ENCODE results near the gene SUPT3H.

SUPT3H gene

GRCh38 chr6:45174045-45174444 lies 203.7 kb downstream of the SUPT3H start:
- Histone ChIP-seq H3K4me1 (ENCODE audit: control insufficient read depth, low read depth, low read length) (no peaks in the 10 kb centered on the region), H3K79me2 (ENCODE audit: control insufficient read depth, insufficient read depth, low read length) (no peaks in the 10 kb centered on the region), H3K27me3 (ENCODE audit: insufficient read depth, low read length, poor library complexity) (no peaks in the 10 kb centered on the region), H4K5ac (ENCODE audit: low read length) (no peak overlapping the region), H3K56ac (ENCODE audit: low read length) (no peak overlapping the region), H3K4me2 (ENCODE audit: low read length) (no peak overlapping the region), H3K79me1 (ENCODE audit: low read length) (no peaks in the 10 kb centered on the region), H3K23ac (ENCODE audit: low read length) (no peak overlapping the region), H3K4ac (ENCODE audit: low read depth, low read length) (no peak overlapping the region), H3K4me3 (ENCODE audit: low read length) (no peak overlapping the region), H3K36me3 (ENCODE audit: control insufficient read depth, insufficient read depth, low read length) (no peaks in the 10 kb centered on the region), H2BK120ac (ENCODE audit: low read depth, low read length) (no peak overlapping the region), H3K18ac (ENCODE audit: low read length) (no peak overlapping the region), H3K27ac (ENCODE audit: low read depth, low read length) (no peak overlapping the region), H2BK15ac (replicated peaks; ENCODE audit: low read depth) (no peak overlapping the region), H2BK5ac (ENCODE audit: low read length) (no peak overlapping the region), H3K9ac (ENCODE audit: low read length) (no peak overlapping the region), H4K8ac (ENCODE audit: low read depth, low read length) (no peak overlapping the region), H2AK5ac (ENCODE audit: low read length) (no peak overlapping the region)
- no CpG with 5 or more reads among the region's 3 CpGs for WGBS (ENCODE audit: extremely low coverage, insufficient coverage, low lambda C conversion rate)
- no peak for DNase-seq

GRCh38 chr6:45171380-45171779 lies 206.4 kb downstream of the SUPT3H start:
- no CpG with 5 or more reads among the region's 1 CpG for WGBS (ENCODE audit: extremely low coverage, insufficient coverage, low lambda C conversion rate)
- DNase-seq: no peak
- H3K27me3 ChIP-seq (ENCODE audit: insufficient read depth, low read length, poor library complexity): no peaks in the 10 kb centered on the region

GRCh38 chr6:45170309-45170708 lies 207.4 kb downstream of the SUPT3H start:
- no CpG with 5 or more reads among the region's 2 CpGs for WGBS (ENCODE audit: extremely low coverage, insufficient coverage, low lambda C conversion rate)
- Histone ChIP-seq H3K23ac (ENCODE audit: low read length) (no peak overlapping the region), H4K8ac (ENCODE audit: low read depth, low read length) (no peak overlapping the region), H4K5ac (ENCODE audit: low read length) (no peak overlapping the region), H2BK15ac (replicated peaks; ENCODE audit: low read depth) (no peak overlapping the region), H3K27me3 (ENCODE audit: insufficient read depth, low read length, poor library complexity) (no peaks in the 10 kb centered on the region), H2BK120ac (ENCODE audit: low read depth, low read length) (no peak overlapping the region), H3K36me3 (ENCODE audit: control insufficient read depth, insufficient read depth, low read length) (no peaks in the 10 kb centered on the region), H3K4me3 (ENCODE audit: low read length) (no peak overlapping the region), H3K4me1 (ENCODE audit: control insufficient read depth, low read depth, low read length) (no peaks in the 10 kb centered on the region), H2AK5ac (ENCODE audit: low read length) (no peak overlapping the region), H3K4ac (ENCODE audit: low read depth, low read length) (no peak overlapping the region), H3K79me1 (ENCODE audit: low read length) (no peaks in the 10 kb centered on the region), H3K18ac (ENCODE audit: low read length) (no peak overlapping the region), H3K4me2 (ENCODE audit: low read length) (no peak overlapping the region), H3K56ac (ENCODE audit: low read length) (no peak overlapping the region), H2BK5ac (ENCODE audit: low read length) (no peak overlapping the region), H3K9ac (ENCODE audit: low read length) (no peak overlapping the region), H3K27ac (ENCODE audit: low read depth, low read length) (no peak overlapping the region), H3K79me2 (ENCODE audit: control insufficient read depth, insufficient read depth, low read length) (no peaks in the 10 kb centered on the region)
- DNase-seq: no peak

More at GRCh38 chr6:45171380-45171779, 206.4 kb downstream of the SUPT3H start:
- no peak overlapping the region for H2BK5ac ChIP-seq (ENCODE audit: low read length)
- H3K27ac ChIP-seq (ENCODE audit: low read depth, low read length): no peak overlapping the region
- no peaks in the 10 kb centered on the region for H3K36me3 ChIP-seq (ENCODE audit: control insufficient read depth, insufficient read depth, low read length)
- H3K56ac ChIP-seq (ENCODE audit: low read length): no peak overlapping the region
- no peak overlapping the region for H3K18ac ChIP-seq (ENCODE audit: low read length)
- H3K4ac ChIP-seq (ENCODE audit: low read depth, low read length): no peak overlapping the region
- no peak overlapping the region for H2BK15ac ChIP-seq (replicated peaks; ENCODE audit: low read depth)
- H3K79me2 ChIP-seq (ENCODE audit: control insufficient read depth, insufficient read depth, low read length): no peaks in the 10 kb centered on the region
- H2BK120ac ChIP-seq (ENCODE audit: low read depth, low read length): no peak overlapping the region
- H4K5ac ChIP-seq (ENCODE audit: low read length): no peak overlapping the region
- no peak overlapping the region for H2AK5ac ChIP-seq (ENCODE audit: low read length)
- no peak overlapping the region for H3K4me2 ChIP-seq (ENCODE audit: low read length)
- no peak overlapping the region for H3K4me3 ChIP-seq (ENCODE audit: low read length)
- no peak overlapping the region for H3K9ac ChIP-seq (ENCODE audit: low read length)
- H3K79me1 ChIP-seq (ENCODE audit: low read length): no peaks in the 10 kb centered on the region
- no peak overlapping the region for H4K8ac ChIP-seq (ENCODE audit: low read depth, low read length)
- no peak overlapping the region for H3K23ac ChIP-seq (ENCODE audit: low read length)
- no peaks in the 10 kb centered on the region for H3K4me1 ChIP-seq (ENCODE audit: control insufficient read depth, low read depth, low read length)

- H2BK120ac ChIP-seq (ENCODE audit: low read depth, low read length): no peak overlapping the region
- H3K27ac ChIP-seq (ENCODE audit: low read depth, low read length): no peak overlapping the region
- WGBS (ENCODE audit: extremely low coverage, insufficient coverage, low lambda C conversion rate): no CpG with 5 or more reads among the region's 2 CpGs
- no peaks in the 10 kb centered on the region for H3K36me3 ChIP-seq (ENCODE audit: control insufficient read depth, insufficient read depth, low read length)
- no peak overlapping the region for H3K4ac ChIP-seq (ENCODE audit: low read depth, low read length)
- H3K9ac ChIP-seq (ENCODE audit: low read length): no peak overlapping the region
- no peaks in the 10 kb centered on the region for H3K79me2 ChIP-seq (ENCODE audit: control insufficient read depth, insufficient read depth, low read length)
- no peak overlapping the region for H2AK5ac ChIP-seq (ENCODE audit: low read length)
- H3K18ac ChIP-seq (ENCODE audit: low read length): no peak overlapping the region
- DNase-seq: peak; percentile 46
- no peaks in the 10 kb centered on the region for H3K79me1 ChIP-seq (ENCODE audit: low read length)
- H3K4me1 ChIP-seq (ENCODE audit: control insufficient read depth, low read depth, low read length): no peaks in the 10 kb centered on the region
- H4K8ac ChIP-seq (ENCODE audit: low read depth, low read length): no peak overlapping the region
- no peak overlapping the region for H3K56ac ChIP-seq (ENCODE audit: low read length)
- no peaks in the 10 kb centered on the region for H3K27me3 ChIP-seq (ENCODE audit: insufficient read depth, low read length, poor library complexity)
- H2BK15ac ChIP-seq (replicated peaks; ENCODE audit: low read depth): no peak overlapping the region
- no peak overlapping the region for H3K4me3 ChIP-seq (ENCODE audit: low read length)
- H2BK5ac ChIP-seq (ENCODE audit: low read length): no peak overlapping the region
- no peak overlapping the region for H4K5ac ChIP-seq (ENCODE audit: low read length)
- H3K4me2 ChIP-seq (ENCODE audit: low read length): no peak overlapping the region
- H3K23ac ChIP-seq (ENCODE audit: low read length): no peak overlapping the region
These were observed 207.9 kb downstream of the SUPT3H start for GRCh38 chr6:45169815-45170214.

- Histone ChIP-seq H3K36me3 (ENCODE audit: control insufficient read depth, insufficient read depth, low read length) (no peaks in the 10 kb centered on the region), H3K4ac (ENCODE audit: low read depth, low read length) (no peak overlapping the region), H3K27ac (ENCODE audit: low read depth, low read length) (no peak overlapping the region), H3K79me2 (ENCODE audit: control insufficient read depth, insufficient read depth, low read length) (no peaks in the 10 kb centered on the region), H3K23ac (ENCODE audit: low read length) (no peak overlapping the region), H4K8ac (ENCODE audit: low read depth, low read length) (no peak overlapping the region), H3K56ac (ENCODE audit: low read length) (no peak overlapping the region), H2BK5ac (ENCODE audit: low read length) (no peak overlapping the region), H3K9ac (ENCODE audit: low read length) (no peak overlapping the region), H3K4me1 (ENCODE audit: control insufficient read depth, low read depth, low read length) (no peaks in the 10 kb centered on the region), H3K4me2 (ENCODE audit: low read length) (no peak overlapping the region), H3K18ac (ENCODE audit: low read length) (peak overlapping the region; percentile 39), H3K79me1 (ENCODE audit: low read length) (no peaks in the 10 kb centered on the region), H2BK15ac (replicated peaks; ENCODE audit: low read depth) (no peak overlapping the region), H3K27me3 (ENCODE audit: insufficient read depth, low read length, poor library complexity) (no peaks in the 10 kb centered on the region), H3K4me3 (ENCODE audit: low read length) (no peak overlapping the region), H4K5ac (ENCODE audit: low read length) (no peak overlapping the region), H2BK120ac (ENCODE audit: low read depth, low read length) (peak overlapping the region; percentile 28), H2AK5ac (ENCODE audit: low read length) (no peak overlapping the region)
- WGBS (ENCODE audit: extremely low coverage, insufficient coverage, low lambda C conversion rate): no CpG with 5 or more reads among the region's 3 CpGs
- peak; percentile 53 for DNase-seq
These were observed 213.6 kb downstream of the SUPT3H start for GRCh38 chr6:45163952-45164766.

GRCh38 chr6:45160305-45160704 lies 217.4 kb downstream of the SUPT3H start:
- H3K27me3 ChIP-seq (ENCODE audit: insufficient read depth, low read length, poor library complexity): no peaks in the 10 kb centered on the region
- H2BK15ac ChIP-seq (replicated peaks; ENCODE audit: low read depth): no peak overlapping the region
- no peak overlapping the region for H3K18ac ChIP-seq (ENCODE audit: low read length)
- H3K4ac ChIP-seq (ENCODE audit: low read depth, low read length): no peak overlapping the region
- H4K8ac ChIP-seq (ENCODE audit: low read depth, low read length): no peak overlapping the region
- H3K23ac ChIP-seq (ENCODE audit: low read length): no peak overlapping the region
- H3K27ac ChIP-seq (ENCODE audit: low read depth, low read length): no peak overlapping the region
- no peak overlapping the region for H3K56ac ChIP-seq (ENCODE audit: low read length)
- no peak overlapping the region for H2BK120ac ChIP-seq (ENCODE audit: low read depth, low read length)
- no peak for DNase-seq
- no peaks in the 10 kb centered on the region for H3K79me1 ChIP-seq (ENCODE audit: low read length)
- H3K79me2 ChIP-seq (ENCODE audit: control insufficient read depth, insufficient read depth, low read length): no peaks in the 10 kb centered on the region
- H3K36me3 ChIP-seq (ENCODE audit: control insufficient read depth, insufficient read depth, low read length): no peaks in the 10 kb centered on the region
- H2BK5ac ChIP-seq (ENCODE audit: low read length): no peak overlapping the region
- no peak overlapping the region for H3K9ac ChIP-seq (ENCODE audit: low read length)
- no CpG with 5 or more reads among the region's 4 CpGs for WGBS (ENCODE audit: extremely low coverage, insufficient coverage, low lambda C conversion rate)
- no peaks in the 10 kb centered on the region for H3K4me1 ChIP-seq (ENCODE audit: control insufficient read depth, low read depth, low read length)
- H4K5ac ChIP-seq (ENCODE audit: low read length): no peak overlapping the region
- no peak overlapping the region for H3K4me3 ChIP-seq (ENCODE audit: low read length)
- H2AK5ac ChIP-seq (ENCODE audit: low read length): no peak overlapping the region
- H3K4me2 ChIP-seq (ENCODE audit: low read length): no peak overlapping the region
